Body of pancreas (tissue), 4 donors: ENCODE measurements around the gene CX3CL1. TPM values are rescaled to one million over a fixed set of nuclear protein-coding genes. Genes with fewer than 3 reads are reported as not detected.

Experiments used
- ATAC-seq: fragments of 150-250 bp; one replicate; pipeline ENCODE4 v1.9.1; 2016
- DNase-seq, 4 donors: peaks; one replicate each; pipeline ENCODE4 v3.0.0-alpha.2; 2019
- H3K27ac ChIP-seq, 4 donors: fragments of 200-600 bp; sonication (generic); 1 replicate in 3 of 4; 2 replicates in 1 of 4; pipeline versions ENCODE4 v1.5.1 to v1.6.1; 2016 to 2019; ENCODE audit warnings: mild to moderate bottlenecking in 1 of 4, mixed read lengths in 1 of 4, moderate library complexity in 1 of 4
- H3K27me3 ChIP-seq, 2 donors: fragments of 200-600 bp; sonication (generic); one replicate each; pipeline ENCODE4 v1.6.0; 2016; ENCODE audit warnings: mild to moderate bottlenecking in 1 of 2
- H3K36me3 ChIP-seq, 2 donors: fragments of 200-600 bp; sonication (generic); replicated peaks in 1 of 2; 2 replicates each; pipeline ENCODE4 v1.5.1; 2016; ENCODE audit warnings: low read depth in 2 of 2; ENCODE audit not compliant: insufficient read depth in 1 of 2
- H3K4me1 ChIP-seq: fragments of 200-600 bp; sonication (generic); one replicate; pipeline ENCODE4 v1.6.0; 2016
- H3K4me3 ChIP-seq, 2 donors: fragments of 200-600 bp; sonication (generic); 1 replicate in 1 of 2; 2 replicates in 1 of 2; pipeline ENCODE4 v1.5.1; 2016 to 2019
- H3K9me3 ChIP-seq, 3 donors: fragments of 200-600 bp; sonication (generic); 1 replicate in 2 of 3; 2 replicates in 1 of 3; pipeline ENCODE4 v1.5.1; 2016
- CTCF ChIP-seq, 7 experiments: fragments of 450-650 bp in 4 of 7; fragments of 200-600 bp in 3 of 7; sonication (generic) in 3 of 7; IDR thresholded peaks; one replicate each; pipeline ENCODE4 v1.5.1; 2016 to 2019; ENCODE audit warnings: antibody characterized with exemption in 7 of 7
- POLR2A ChIP-seq, 3 donors: fragments of 450-650 bp; IDR thresholded peaks; one replicate each; pipeline ENCODE4 v1.6.1; 2016; ENCODE audit warnings: antibody characterized with exemption in 3 of 3, mild to moderate bottlenecking in 2 of 3
- WGBS, 2 donors: methylation state at CpG; one replicate each; pipeline ENCODE4 v1.1.5; 2017; 5-methylcytosine and 5-hydroxymethylcytosine counted together
- intact Hi-C: fragments of 100-400 bp; cut with DNase I; formaldehyde crosslinking; loops from one replicate; pipeline ENCODE4 v1.15.1; 2023
- total RNA-seq, 2 donors: library from RNA; depleted of rRNA; stranded (reverse); fragments of >200 nt; gene quantifications; one replicate each; pipeline ENCODE4 v1.1.0, GENCODE V29; 2016

CX3CL1 gene
- total RNA-seq, 2 donors from 2014 or later, result 14.5 to 19.1 TPM

DNA sequence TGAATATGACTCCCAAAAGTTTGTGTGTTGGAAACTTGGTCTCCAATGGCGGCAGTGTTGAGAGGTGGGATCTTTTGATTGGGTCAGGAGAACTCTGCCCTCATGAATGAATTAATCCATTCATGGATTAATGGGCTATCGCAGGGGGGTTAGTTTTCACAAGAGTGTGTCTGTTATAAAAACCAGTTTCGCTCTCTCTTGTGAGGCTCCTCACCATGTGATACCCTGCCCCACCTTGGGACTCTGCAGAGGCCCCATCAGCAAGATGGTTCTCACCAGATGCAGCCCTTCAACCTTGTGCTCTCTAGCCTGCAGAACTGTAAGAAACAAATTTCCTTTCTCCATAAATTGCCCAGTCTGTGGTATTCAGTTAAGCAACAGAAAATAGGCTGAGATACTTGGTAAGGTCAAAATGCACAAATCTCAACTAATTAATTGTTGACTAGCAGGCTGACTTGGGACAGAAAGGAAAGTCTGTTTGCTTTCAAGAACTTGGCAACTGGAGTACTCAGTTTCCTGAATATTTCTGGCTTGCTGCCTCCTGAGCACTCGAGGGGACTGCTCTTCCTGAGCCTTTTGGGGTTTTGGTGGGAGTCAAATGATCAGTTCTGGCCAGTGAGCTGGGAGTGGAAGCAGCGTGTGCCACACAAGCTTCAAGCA is 18.5 kb downstream of the CX3CL1 start:
- no peak for TF ChIP-seq CTCF (IDR thresholded peaks at IDR 0.05)
- TF ChIP-seq POLR2A (IDR thresholded peaks at IDR 0.05), result no peak
- peaks cover 12% of the 10 kb centered on the region for H3K4me1 ChIP-seq
- DNase-seq (no peak), ATAC-seq (no peak)
- H3K4me3 ChIP-seq, result no peak overlapping the region
- intact Hi-C loops, result no loop called here
- WGBS, 2 donors, result 67 to 88% methylated on average over 3 to 5 of the region's 5 CpGs
- no peaks in the 10 kb centered on the region for H3K36me3 ChIP-seq
- H3K9me3 ChIP-seq, result no peaks in the 10 kb centered on the region
- peak overlapping the region in 1 of 4 donors; percentile 6 for H3K27ac ChIP-seq
- H3K27me3 ChIP-seq, result no peaks in the 10 kb centered on the region

DNA sequence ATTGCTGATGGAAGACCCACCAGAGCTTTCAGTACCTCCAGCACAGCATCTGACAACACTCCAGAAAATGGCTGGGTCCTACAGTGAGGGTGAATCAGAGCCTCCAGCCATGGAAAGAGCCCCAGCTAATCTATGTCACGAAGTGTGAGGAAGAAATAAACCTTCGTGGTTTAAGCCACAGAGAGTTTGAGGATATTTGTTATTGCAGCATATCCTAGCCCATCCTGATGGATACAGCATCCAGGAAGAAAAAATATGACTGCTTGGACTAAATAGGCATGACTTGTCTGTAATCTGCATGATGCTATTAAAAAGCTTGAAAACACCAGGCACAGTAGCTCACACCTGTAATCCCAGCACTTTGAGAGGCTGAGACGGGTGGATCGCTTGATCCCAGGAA is 19.0 kb downstream of the CX3CL1 start:
- Histone ChIP-seq H3K9me3 (no peaks in the 10 kb centered on the region), H3K27ac (peak overlapping the region in 1 of 4 donors; percentile 6), H3K27me3 (no peaks in the 10 kb centered on the region), H3K4me1 (peaks cover 12% of the 10 kb centered on the region), H3K4me3 (no peak overlapping the region), H3K36me3 (no peaks in the 10 kb centered on the region)
- DNase-seq (no peak), ATAC-seq (no peak)
- intact Hi-C loops, result no loop called here
- TF ChIP-seq CTCF (IDR thresholded peaks at IDR 0.05), result no peak
- no peak for TF ChIP-seq POLR2A (IDR thresholded peaks at IDR 0.05)
- 73 to 82% methylated on average over 4 of the region's 4 CpGs for WGBS, 2 donors

DNA sequence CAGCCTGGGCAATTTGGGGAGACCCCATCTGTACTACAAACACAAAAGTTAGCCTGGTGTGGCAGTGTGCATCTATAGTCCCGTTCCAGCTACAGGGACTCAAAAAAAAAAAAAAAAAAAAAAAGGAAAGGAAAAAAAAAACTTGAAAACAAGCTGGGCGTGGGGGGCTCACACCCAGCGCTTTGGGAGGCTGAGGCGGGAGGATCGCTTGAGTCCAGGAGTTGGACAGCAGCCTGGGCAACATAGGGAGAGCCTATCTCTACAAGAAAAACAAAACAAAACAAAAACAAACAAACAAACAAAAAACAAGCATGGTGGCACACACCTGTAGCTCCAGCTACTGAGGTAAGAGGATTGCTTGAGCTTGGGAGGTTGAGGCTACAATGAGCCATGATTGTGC is 19.4 kb downstream of the CX3CL1 start:
- no peak overlapping the region for H3K27ac ChIP-seq
- no peak for DNase-seq

DNA sequence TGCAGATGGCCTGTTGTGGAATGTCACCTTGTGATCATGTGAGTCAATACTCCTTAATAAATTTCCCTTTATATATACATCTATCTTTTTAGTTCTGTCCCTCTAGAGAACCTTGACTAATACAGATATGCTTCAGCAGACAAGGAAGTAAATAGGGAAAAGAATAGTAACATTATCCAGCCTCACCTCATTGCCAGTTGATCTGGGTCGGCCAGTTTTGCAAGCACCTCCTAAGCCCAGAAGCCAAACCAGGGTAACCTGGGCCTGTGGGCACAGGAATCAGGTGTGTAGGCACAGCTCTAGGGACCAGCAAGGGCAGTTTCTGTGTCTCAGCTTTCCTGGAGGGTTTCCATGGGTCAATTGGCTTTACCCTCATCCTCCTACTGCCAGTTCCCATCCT is 20.4 kb downstream of the CX3CL1 start:
- peak in 2 of 4 donors; percentile 37 to 40 for DNase-seq

More for the DNA sequence above, 19.4 kb downstream of the CX3CL1 start:
- no peaks in the 10 kb centered on the region for H3K36me3 ChIP-seq
- 84 to 86% methylated on average over 4 to 5 of the region's 5 CpGs for WGBS, 2 donors
- no peaks in the 10 kb centered on the region for H3K27me3 ChIP-seq
- peaks cover 8% of the 10 kb centered on the region for H3K4me1 ChIP-seq
- ATAC-seq, result no peak
- no peaks in the 10 kb centered on the region for H3K9me3 ChIP-seq
- TF ChIP-seq POLR2A (IDR thresholded peaks at IDR 0.05) (no peak), CTCF (IDR thresholded peaks at IDR 0.05) (no peak)
- intact Hi-C loops, result no loop called here
- H3K4me3 ChIP-seq, result no peak overlapping the region

More for the DNA sequence above, 20.4 kb downstream of the CX3CL1 start:
- Histone ChIP-seq H3K27ac (peak overlapping the region in 3 of 4 donors; percentile 41 to 71 (median 43)), H3K4me3 (no peak overlapping the region), H3K4me1 (peaks cover 6% of the 10 kb centered on the region), H3K27me3 (no peaks in the 10 kb centered on the region), H3K9me3 (no peaks in the 10 kb centered on the region), H3K36me3 (no peaks in the 10 kb centered on the region)
- intact Hi-C loops, result no loop called here
- 31 to 54% methylated on average over 1 of the region's 1 CpG for WGBS, 2 donors
- peak; percentile 56 for ATAC-seq
- no peak for TF ChIP-seq POLR2A (IDR thresholded peaks at IDR 0.05)
- TF ChIP-seq CTCF (IDR thresholded peaks at IDR 0.05), result no peak
